ENCODE measurements around the gene PALB2. TPM values are rescaled to one million over a fixed set of nuclear protein-coding genes. Genes with fewer than 3 reads are reported as not detected.

Gene PALB2
- total and polyA plus RNA-seq, 2 of the 13 experiments (the other 11 are each of a cell fraction or from before 2014, with no cell fraction given) = 12.1 to 40.9 TPM

GRCh38 chr16:23640931-23641765 is at the start of gene PALB2, which contains the start of gene DCTN5 (continued):
- TF ChIP-seq, protein P1, sequence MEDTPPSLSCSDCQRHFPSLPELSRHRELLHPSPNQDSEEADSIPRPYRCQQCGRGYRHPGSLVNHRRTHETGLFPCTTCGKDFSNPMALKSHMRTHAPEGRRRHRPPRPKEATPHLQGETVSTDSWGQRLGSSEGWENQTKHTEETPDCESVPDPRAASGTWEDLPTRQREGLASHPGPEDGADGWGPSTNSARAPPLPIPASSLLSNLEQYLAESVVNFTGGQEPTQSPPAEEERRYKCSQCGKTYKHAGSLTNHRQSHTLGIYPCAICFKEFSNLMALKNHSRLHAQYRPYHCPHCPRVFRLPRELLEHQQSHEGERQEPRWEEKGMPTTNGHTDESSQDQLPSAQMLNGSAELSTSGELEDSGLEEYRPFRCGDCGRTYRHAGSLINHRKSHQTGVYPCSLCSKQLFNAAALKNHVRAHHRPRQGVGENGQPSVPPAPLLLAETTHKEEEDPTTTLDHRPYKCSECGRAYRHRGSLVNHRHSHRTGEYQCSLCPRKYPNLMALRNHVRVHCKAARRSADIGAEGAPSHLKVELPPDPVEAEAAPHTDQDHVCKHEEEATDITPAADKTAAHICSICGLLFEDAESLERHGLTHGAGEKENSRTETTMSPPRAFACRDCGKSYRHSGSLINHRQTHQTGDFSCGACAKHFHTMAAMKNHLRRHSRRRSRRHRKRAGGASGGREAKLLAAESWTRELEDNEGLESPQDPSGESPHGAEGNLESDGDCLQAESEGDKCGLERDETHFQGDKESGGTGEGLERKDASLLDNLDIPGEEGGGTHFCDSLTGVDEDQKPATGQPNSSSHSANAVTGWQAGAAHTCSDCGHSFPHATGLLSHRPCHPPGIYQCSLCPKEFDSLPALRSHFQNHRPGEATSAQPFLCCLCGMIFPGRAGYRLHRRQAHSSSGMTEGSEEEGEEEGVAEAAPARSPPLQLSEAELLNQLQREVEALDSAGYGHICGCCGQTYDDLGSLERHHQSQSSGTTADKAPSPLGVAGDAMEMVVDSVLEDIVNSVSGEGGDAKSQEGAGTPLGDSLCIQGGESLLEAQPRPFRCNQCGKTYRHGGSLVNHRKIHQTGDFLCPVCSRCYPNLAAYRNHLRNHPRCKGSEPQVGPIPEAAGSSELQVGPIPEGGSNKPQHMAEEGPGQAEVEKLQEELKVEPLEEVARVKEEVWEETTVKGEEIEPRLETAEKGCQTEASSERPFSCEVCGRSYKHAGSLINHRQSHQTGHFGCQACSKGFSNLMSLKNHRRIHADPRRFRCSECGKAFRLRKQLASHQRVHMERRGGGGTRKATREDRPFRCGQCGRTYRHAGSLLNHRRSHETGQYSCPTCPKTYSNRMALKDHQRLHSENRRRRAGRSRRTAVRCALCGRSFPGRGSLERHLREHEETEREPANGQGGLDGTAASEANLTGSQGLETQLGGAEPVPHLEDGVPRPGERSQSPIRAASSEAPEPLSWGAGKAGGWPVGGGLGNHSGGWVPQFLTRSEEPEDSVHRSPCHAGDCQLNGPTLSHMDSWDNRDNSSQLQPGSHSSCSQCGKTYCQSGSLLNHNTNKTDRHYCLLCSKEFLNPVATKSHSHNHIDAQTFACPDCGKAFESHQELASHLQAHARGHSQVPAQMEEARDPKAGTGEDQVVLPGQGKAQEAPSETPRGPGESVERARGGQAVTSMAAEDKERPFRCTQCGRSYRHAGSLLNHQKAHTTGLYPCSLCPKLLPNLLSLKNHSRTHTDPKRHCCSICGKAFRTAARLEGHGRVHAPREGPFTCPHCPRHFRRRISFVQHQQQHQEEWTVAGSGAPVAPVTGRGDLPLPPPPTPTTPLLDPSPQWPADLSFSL (CRISPR knock-in tag; IDR thresholded peaks at IDR 0.05) = 0 out of 2 replicates have a peak, but pooled peaks have one; percentile 13
- TF ChIP-seq NFE2 (CRISPR knock-in tag; IDR thresholded peaks at IDR 0.05) (peak; percentile 28; the same call in 1 of the 2 replicates), ZNF879 (CRISPR knock-in tag; IDR thresholded peaks at IDR 0.05) (peak; percentile 50; the same call in 1 of the 2 replicates), KLF6 (CRISPR knock-in tag; IDR thresholded peaks at IDR 0.05) (peak; percentile 64; the same call in 1 of the 2 replicates), TIGD3 (CRISPR knock-in tag; IDR thresholded peaks at IDR 0.05; ENCODE audit: borderline replicate concordance) (peak; percentile 70), TFDP2 (CRISPR knock-in tag; IDR thresholded peaks at IDR 0.05) (peak; percentile 99), HMG20A (CRISPR knock-in tag; IDR thresholded peaks at IDR 0.05; ENCODE audit: borderline replicate concordance) (0 out of 2 replicates have a peak, but pooled peaks have one; percentile 20), EZH2 (conservative IDR thresholded peaks at IDR 0.05; ENCODE audit: low read depth, low read length) (no peak), ZNF761 (CRISPR knock-in tag; conservative IDR thresholded peaks at IDR 0.05) (peak; percentile 97), MTF2 (CRISPR knock-in tag; IDR thresholded peaks at IDR 0.05; ENCODE audit: borderline replicate concordance) (peak; percentile 80; the same call in 1 of the 2 replicates), ZBTB44 (CRISPR knock-in tag; IDR thresholded peaks at IDR 0.05) (peak; percentile 14; the same call in 1 of the 2 replicates), SIN3A (IDR thresholded peaks at IDR 0.05; ENCODE audit: borderline replicate concordance, low read depth, low read length) (peak; percentile 98)
- TF ChIP-seq, protein P2, sequence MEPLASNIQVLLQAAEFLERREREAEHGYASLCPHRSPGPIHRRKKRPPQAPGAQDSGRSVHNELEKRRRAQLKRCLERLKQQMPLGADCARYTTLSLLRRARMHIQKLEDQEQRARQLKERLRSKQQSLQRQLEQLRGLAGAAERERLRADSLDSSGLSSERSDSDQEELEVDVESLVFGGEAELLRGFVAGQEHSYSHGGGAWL (CRISPR knock-in tag; IDR thresholded peaks at IDR 0.05) = peak; percentile 96
- TF ChIP-seq, protein P3, sequence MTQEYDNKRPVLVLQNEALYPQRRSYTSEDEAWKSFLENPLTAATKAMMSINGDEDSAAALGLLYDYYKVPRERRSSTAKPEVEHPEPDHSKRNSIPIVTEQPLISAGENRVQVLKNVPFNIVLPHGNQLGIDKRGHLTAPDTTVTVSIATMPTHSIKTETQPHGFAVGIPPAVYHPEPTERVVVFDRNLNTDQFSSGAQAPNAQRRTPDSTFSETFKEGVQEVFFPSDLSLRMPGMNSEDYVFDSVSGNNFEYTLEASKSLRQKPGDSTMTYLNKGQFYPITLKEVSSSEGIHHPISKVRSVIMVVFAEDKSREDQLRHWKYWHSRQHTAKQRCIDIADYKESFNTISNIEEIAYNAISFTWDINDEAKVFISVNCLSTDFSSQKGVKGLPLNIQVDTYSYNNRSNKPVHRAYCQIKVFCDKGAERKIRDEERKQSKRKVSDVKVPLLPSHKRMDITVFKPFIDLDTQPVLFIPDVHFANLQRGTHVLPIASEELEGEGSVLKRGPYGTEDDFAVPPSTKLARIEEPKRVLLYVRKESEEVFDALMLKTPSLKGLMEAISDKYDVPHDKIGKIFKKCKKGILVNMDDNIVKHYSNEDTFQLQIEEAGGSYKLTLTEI (CRISPR knock-in tag; conservative IDR thresholded peaks at IDR 0.05) = no peak

Measured in HepG2 (cell line).